Stomach (tissue), 9 donors: ENCODE data around the gene GABRB1. TPM values are rescaled to one million over a fixed set of nuclear protein-coding genes. Genes with fewer than 3 reads are reported as not detected.

Experiments used
- DNase-seq, 2 donors: peaks; one replicate each; pipeline versions ENCODE4 v3.0.0 to v3.0.0-alpha.2; 2013 to 2019
- H3K27ac ChIP-seq, 5 donors: fragments of 200-600 bp in 4 of 5; sonication (generic) in 4 of 5; one replicate each; pipeline ENCODE4 v1.5.1; 2013 to 2019; ENCODE audit warnings: mild to moderate bottlenecking in 1 of 5, moderate library complexity in 1 of 5
- H3K27me3 ChIP-seq, 3 donors: fragments of 200-600 bp; sonication (generic); one replicate each; pipeline ENCODE4 v1.5.1; 2017 to 2019; ENCODE audit warnings: mixed run types in 1 of 3
- H3K36me3 ChIP-seq, 4 donors: fragments of 200-600 bp; sonication (generic); 1 replicate in 3 of 4; 2 replicates in 1 of 4; pipeline ENCODE4 v1.5.1; 2016 to 2019
- H3K4me1 ChIP-seq, 4 donors: fragments of 200-600 bp; sonication (generic); one replicate each; pipeline ENCODE4 v1.5.1; 2016 to 2019
- H3K4me3 ChIP-seq, 4 donors: fragments of 200-600 bp; sonication (generic) in 3 of 4; one replicate each; pipeline ENCODE4 v1.5.1; 2016 to 2019; ENCODE audit warnings: mild to moderate bottlenecking in 1 of 4
- H3K9me3 ChIP-seq, 4 donors: fragments of 200-600 bp; sonication (generic); one replicate each; pipeline ENCODE4 v1.5.1; 2016 to 2019
- CTCF ChIP-seq, 7 experiments: fragments of 450-650 bp in 4 of 7; fragments of 200-600 bp in 3 of 7; sonication (generic) in 3 of 7; IDR thresholded peaks; one replicate each; pipeline ENCODE4 v1.5.1; 2016 to 2019; ENCODE audit warnings: antibody characterized with exemption in 7 of 7, control low read depth in 2 of 7, mild to moderate bottlenecking in 1 of 7
- EP300 ChIP-seq: sonication (generic); formaldehyde crosslinking; IDR thresholded peaks from one replicate; pipeline ENCODE4 v1.6.1; 2017; ENCODE audit warnings: antibody characterized with exemption
- POLR2A ChIP-seq, 4 donors: fragments of 450-650 bp; IDR thresholded peaks; one replicate each; pipeline ENCODE4 v1.6.1; 2016; ENCODE audit warnings: antibody characterized with exemption in 4 of 4, control low read depth in 2 of 4, mild to moderate bottlenecking in 1 of 4, moderate library complexity in 1 of 4
- POLR2AphosphoS5 ChIP-seq, 3 donors: sonication (generic); formaldehyde crosslinking; IDR thresholded peaks; one replicate each; pipeline ENCODE4 v1.6.1; 2016; ENCODE audit warnings: antibody characterized with exemption in 3 of 3
- WGBS, 5 donors: extraction: QIAGEN DNeasy Blood & Tissue Kit in 3 of 5; methylation state at CpG; one replicate each; pipeline versions ENCODE4 v1.1.5 to v1.1.7; 2013 to 2018; 5-methylcytosine and 5-hydroxymethylcytosine counted together
- intact Hi-C: fragments of 100-400 bp; cut with DNase I; formaldehyde crosslinking; loops from one replicate; pipeline ENCODE4 v1.15.1; 2023; ENCODE audit warnings: low total_unique reads
- polyA plus RNA-seq, 3 donors: library from polyadenylated mRNA; stranded (reverse); fragments of 200-250 nt; gene quantifications; one replicate each; pipeline ENCODE4 v1.2.3, GENCODE V29; 2013
- total RNA-seq, 5 donors: library from RNA; depleted of rRNA; stranded (reverse); fragments of >200 nt; gene quantifications; one replicate each; pipeline versions ENCODE4 v1.1.0 to v1.2.3, GENCODE V29; 2014 to 2016
- donor health status: healthy with polysubstance abuse.
- donor health status: Bipolar disorder and iron deficiency.
- donor health status: healthy.

GABRB1 gene
- total and polyA plus RNA-seq, 8 donors, result 2.8 TPM; not detected in 7

GRCh38 chr4:47224361-47224760, 193.0 kb downstream of the GABRB1 start:
- no peaks in the 10 kb centered on the region for H3K27me3 ChIP-seq
- no peaks in the 10 kb centered on the region for H3K36me3 ChIP-seq
- no peaks in the 10 kb centered on the region for H3K9me3 ChIP-seq
- intact Hi-C loops, result no loop called here
- no peak overlapping the region for H3K4me3 ChIP-seq
- TF ChIP-seq EP300 (no peak), CTCF (IDR thresholded peaks at IDR 0.05) (no peak), POLR2A (IDR thresholded peaks at IDR 0.05) (no peak), POLR2AphosphoS5 (IDR thresholded peaks at IDR 0.05) (no peak)
- H3K4me1 ChIP-seq, result no peaks in the 10 kb centered on the region
- no peak for DNase-seq
- H3K27ac ChIP-seq, result no peak overlapping the region

- DNase-seq, result no peak
- Histone ChIP-seq H3K4me1 (no peaks in the 10 kb centered on the region), H3K4me3 (no peak overlapping the region), H3K9me3 (no peaks in the 10 kb centered on the region), H3K27ac (no peak overlapping the region), H3K36me3 (no peaks in the 10 kb centered on the region), H3K27me3 (no peaks in the 10 kb centered on the region)
- no peak for TF ChIP-seq EP300
- TF ChIP-seq POLR2AphosphoS5 (IDR thresholded peaks at IDR 0.05), result no peak
- TF ChIP-seq POLR2A (IDR thresholded peaks at IDR 0.05), result no peak
- TF ChIP-seq CTCF (IDR thresholded peaks at IDR 0.05), result no peak
- WGBS, 5 donors, result 48 to 57% (median 52%) methylated on average over 2 of the region's 2 CpGs
- intact Hi-C loops, result no loop called here
Observed at GRCh38 chr4:47235721-47236120, 204.4 kb downstream of the GABRB1 start.

GRCh38 chr4:47238667-47239066, 207.3 kb downstream of the GABRB1 start:
- H3K4me1 ChIP-seq, result no peaks in the 10 kb centered on the region
- no peak for TF ChIP-seq EP300
- TF ChIP-seq CTCF (IDR thresholded peaks at IDR 0.05), result no peak
- no peak for TF ChIP-seq POLR2A (IDR thresholded peaks at IDR 0.05)
- TF ChIP-seq POLR2AphosphoS5 (IDR thresholded peaks at IDR 0.05), result no peak
- no peaks in the 10 kb centered on the region for H3K27me3 ChIP-seq
- intact Hi-C loops, result no loop called here
- H3K4me3 ChIP-seq, result no peak overlapping the region
- no peak for DNase-seq
- 41 to 88% (median 71%) methylated on average over 1 of the region's 1 CpG for WGBS, 5 donors
- H3K27ac ChIP-seq, result no peak overlapping the region
- H3K36me3 ChIP-seq, result no peaks in the 10 kb centered on the region
- no peaks in the 10 kb centered on the region for H3K9me3 ChIP-seq

GRCh38 chr4:47239649-47240048, 208.3 kb downstream of the GABRB1 start:
- DNase-seq, result no peak
- WGBS, 5 donors, result 43 to 85% (median 62%) methylated on average over 4 of the region's 4 CpGs
- intact Hi-C loops, result no loop called here
- H3K27ac ChIP-seq, result no peak overlapping the region
- H3K4me1 ChIP-seq, result no peaks in the 10 kb centered on the region
- no peaks in the 10 kb centered on the region for H3K27me3 ChIP-seq
- no peak overlapping the region for H3K4me3 ChIP-seq
- H3K9me3 ChIP-seq, result no peaks in the 10 kb centered on the region
- H3K36me3 ChIP-seq, result no peaks in the 10 kb centered on the region
- TF ChIP-seq POLR2A (IDR thresholded peaks at IDR 0.05) (no peak), CTCF (IDR thresholded peaks at IDR 0.05) (no peak), EP300 (no peak), POLR2AphosphoS5 (IDR thresholded peaks at IDR 0.05) (no peak)
